SK-N-SH treated with all-trans-retinoic acid at 6 μM for 48 hours (cell line): ENCODE data around the gene FAM53A.

Experiments used
- ATAC-seq: fragments of 200-7000 bp; cut with Tn5 transposase; 3 replicates; pipeline ENCODE4 v1.9.1; 2020; ENCODE audit warnings: mild to moderate bottlenecking, moderate library complexity
- ARNTL ChIP-seq: fragments of 450-650 bp; formaldehyde crosslinking; IDR thresholded peaks from 2 replicates; pipeline ENCODE4 v1.5.0; 2020; ENCODE audit warnings: low read depth, mild to moderate bottlenecking, moderate library complexity, borderline replicate concordance
- BACH2 ChIP-seq: fragments of 250-450 bp; sonication (Bioruptor Pico); IDR thresholded peaks from 2 replicates; pipeline ENCODE4 v1.9.0; 2021; ENCODE audit warnings: mild to moderate bottlenecking, borderline replicate concordance
- CSDC2 ChIP-seq: fragments of 250-450 bp; sonication (Bioruptor Pico); IDR thresholded peaks from 2 replicates; pipeline ENCODE4 v1.5.0; 2020; ENCODE audit warnings: mild to moderate bottlenecking, moderate library complexity
- ESRRG ChIP-seq: fragments of 250-450 bp; sonication (Bioruptor Pico); IDR thresholded peaks from 2 replicates; pipeline ENCODE4 v1.6.1; 2021; ENCODE audit warnings: mild to moderate bottlenecking
- GLIS3 ChIP-seq: fragments of 250-450 bp; sonication (Bioruptor Pico); IDR thresholded peaks from 2 replicates; pipeline ENCODE4 v1.5.0; 2020; ENCODE audit warnings: mild to moderate bottlenecking, moderate library complexity
- ISL1 ChIP-seq: fragments of 250-450 bp; sonication (Bioruptor Pico); IDR thresholded peaks from 2 replicates; pipeline ENCODE4 v2.1.2; 2022; ENCODE audit warnings: mild to moderate bottlenecking, moderate library complexity
- OSR1 ChIP-seq: fragments of 250-450 bp; sonication (Bioruptor Pico); IDR thresholded peaks from 2 replicates; pipeline ENCODE4 v1.8.0; 2022; ENCODE audit warnings: moderate library complexity, mild to moderate bottlenecking, inconsistent platforms
- RARB ChIP-seq: fragments of 250-450 bp; sonication (Bioruptor Pico); IDR thresholded peaks from 2 replicates; pipeline ENCODE4 v1.8.0; 2021; ENCODE audit warnings: mild to moderate bottlenecking, moderate library complexity
- SNAI2 ChIP-seq: fragments of 250-450 bp; sonication (Bioruptor Pico); IDR thresholded peaks from 2 replicates; pipeline ENCODE4 v1.5.0; 2020; ENCODE audit warnings: mild to moderate bottlenecking, moderate library complexity
- TCF4 ChIP-seq: fragments of 250-450 bp; sonication (Bioruptor Pico); IDR thresholded peaks from 2 replicates; pipeline ENCODE4 v1.8.0; 2021; ENCODE audit warnings: mild to moderate bottlenecking, moderate library complexity, borderline replicate concordance
- TOX ChIP-seq: fragments of 250-450 bp; sonication (Bioruptor Pico); IDR thresholded peaks from 2 replicates; pipeline ENCODE4 v1.8.0; 2021; ENCODE audit warnings: mild to moderate bottlenecking, moderate library complexity, borderline replicate concordance
- ZC3H10 ChIP-seq: fragments of 250-450 bp; sonication (Bioruptor Pico); IDR thresholded peaks from 2 replicates; pipeline ENCODE4 v1.5.1; 2021; ENCODE audit warnings: mild to moderate bottlenecking, moderate library complexity
- ZFP3 ChIP-seq: fragments of 250-450 bp; sonication (Bioruptor Pico); IDR thresholded peaks from 2 replicates; pipeline ENCODE4 v1.5.0; 2020; ENCODE audit warnings: mild to moderate bottlenecking, moderate library complexity
- ZFP30 ChIP-seq: fragments of 450-650 bp; formaldehyde crosslinking; IDR thresholded peaks from 2 replicates; pipeline ENCODE4 v1.5.0; 2022; ENCODE audit warnings: mild to moderate bottlenecking, moderate library complexity
- ZNF70 ChIP-seq: fragments of 450-650 bp; formaldehyde crosslinking; IDR thresholded peaks from 2 replicates; pipeline ENCODE4 v1.5.0; 2020; ENCODE audit warnings: mild to moderate bottlenecking, moderate library complexity
- ZNF8 ChIP-seq: fragments of 450-650 bp; formaldehyde crosslinking; IDR thresholded peaks from 2 replicates; pipeline ENCODE4 v1.5.0; 2020; ENCODE audit warnings: mild to moderate bottlenecking, moderate library complexity
- TF ChIP-seq, protein P1 (sequence below): fragments of 250-450 bp; sonication (Bioruptor Pico); IDR thresholded peaks from 2 replicates; pipeline ENCODE4 v1.5.1; 2021; ENCODE audit warnings: mild to moderate bottlenecking, moderate library complexity
- TF ChIP-seq, protein P2 (sequence below): fragments of 250-450 bp; sonication (Bioruptor Pico); IDR thresholded peaks from 2 replicates; pipeline ENCODE4 v1.8.0; 2021; ENCODE audit warnings: low read depth, mild to moderate bottlenecking, moderate library complexity, borderline replicate concordance
- TF ChIP-seq, protein P3 (sequence below): fragments of 250-450 bp; sonication (Bioruptor Pico); IDR thresholded peaks from 2 replicates; pipeline ENCODE4 v1.5.1; 2020; ENCODE audit warnings: low read depth, mild to moderate bottlenecking, moderate library complexity
- TF ChIP-seq, protein P4 (sequence below): fragments of 250-450 bp; sonication (Bioruptor Pico); IDR thresholded peaks from 2 replicates; pipeline ENCODE4 v1.8.0; 2020; ENCODE audit warnings: mild to moderate bottlenecking, moderate library complexity, borderline replicate concordance
- TF ChIP-seq, protein P5 (sequence below): fragments of 250-450 bp; sonication (Bioruptor Pico); IDR thresholded peaks from 2 replicates; pipeline ENCODE4 v1.5.0; 2020; ENCODE audit warnings: mild to moderate bottlenecking, moderate library complexity

The FAM53A gene

DNA sequence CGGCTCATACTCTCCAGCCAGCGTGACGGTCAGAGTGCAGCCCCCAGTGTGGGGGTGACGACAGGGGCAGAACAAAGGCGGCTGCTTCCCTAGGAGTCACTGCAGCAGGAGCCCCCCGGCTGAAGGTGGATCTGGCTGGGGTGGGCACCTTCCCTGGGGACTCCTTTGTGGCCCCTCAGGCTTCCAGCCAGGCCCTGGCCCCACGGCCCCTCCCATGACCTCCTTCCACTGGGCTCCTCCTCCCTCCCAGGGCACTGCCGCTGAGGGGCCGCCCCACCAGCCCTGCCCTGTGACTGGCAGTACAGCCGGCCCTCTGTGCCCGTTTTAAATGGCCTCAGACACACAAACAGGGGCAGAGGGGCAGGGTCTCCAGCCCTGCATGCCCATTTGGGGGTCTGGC, 61.9 kb downstream of the FAM53A start (continued):
- TF ChIP-seq, protein P1, sequence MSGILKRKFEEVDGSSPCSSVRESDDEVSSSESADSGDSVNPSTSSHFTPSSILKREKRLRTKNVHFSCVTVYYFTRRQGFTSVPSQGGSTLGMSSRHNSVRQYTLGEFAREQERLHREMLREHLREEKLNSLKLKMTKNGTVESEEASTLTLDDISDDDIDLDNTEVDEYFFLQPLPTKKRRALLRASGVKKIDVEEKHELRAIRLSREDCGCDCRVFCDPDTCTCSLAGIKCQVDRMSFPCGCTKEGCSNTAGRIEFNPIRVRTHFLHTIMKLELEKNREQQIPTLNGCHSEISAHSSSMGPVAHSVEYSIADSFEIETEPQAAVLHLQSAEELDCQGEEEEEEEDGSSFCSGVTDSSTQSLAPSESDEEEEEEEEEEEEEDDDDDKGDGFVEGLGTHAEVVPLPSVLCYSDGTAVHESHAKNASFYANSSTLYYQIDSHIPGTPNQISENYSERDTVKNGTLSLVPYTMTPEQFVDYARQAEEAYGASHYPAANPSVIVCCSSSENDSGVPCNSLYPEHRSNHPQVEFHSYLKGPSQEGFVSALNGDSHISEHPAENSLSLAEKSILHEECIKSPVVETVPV = no peak
- TF ChIP-seq ZFP3 = no peak
- no peak for TF ChIP-seq CSDC2
- no peak for TF ChIP-seq SNAI2 (CRISPR knock-in tag)
- TF ChIP-seq ZC3H10 (CRISPR knock-in tag) = no peak

DNA sequence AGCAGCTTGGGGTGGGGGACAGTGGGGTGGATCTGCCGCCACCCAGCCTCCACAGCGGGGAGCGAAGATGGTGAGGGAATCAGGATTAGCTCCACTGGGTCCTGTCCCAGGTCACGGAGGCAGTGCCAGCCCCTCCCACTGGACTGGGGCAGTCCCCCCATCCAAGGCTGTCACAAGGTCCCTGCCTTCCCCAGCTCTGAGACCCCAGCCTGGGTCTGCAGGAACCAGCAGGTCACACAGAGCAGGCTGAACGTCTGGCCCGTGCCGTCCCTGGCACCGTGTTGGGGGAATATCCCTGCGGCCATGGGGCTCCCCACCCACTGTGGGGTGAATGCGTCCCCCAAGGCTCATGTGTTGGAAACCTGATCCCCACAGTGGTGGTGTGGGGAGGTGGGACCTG, 62.6 kb downstream of the FAM53A start:
- ATAC-seq = no peak
- TF ChIP-seq TOX (no peak), ARNTL (CRISPR knock-in tag) (no peak), TCF4 (CRISPR knock-in tag) (no peak), OSR1 (no peak), ZNF70 (CRISPR knock-in tag) (no peak), ZFP30 (no peak), ESRRG (CRISPR knock-in tag) (no peak), ZFP3 (no peak), BACH2 (no peak), RARB (no peak), ISL1 (no peak)
- TF ChIP-seq, protein P2, sequence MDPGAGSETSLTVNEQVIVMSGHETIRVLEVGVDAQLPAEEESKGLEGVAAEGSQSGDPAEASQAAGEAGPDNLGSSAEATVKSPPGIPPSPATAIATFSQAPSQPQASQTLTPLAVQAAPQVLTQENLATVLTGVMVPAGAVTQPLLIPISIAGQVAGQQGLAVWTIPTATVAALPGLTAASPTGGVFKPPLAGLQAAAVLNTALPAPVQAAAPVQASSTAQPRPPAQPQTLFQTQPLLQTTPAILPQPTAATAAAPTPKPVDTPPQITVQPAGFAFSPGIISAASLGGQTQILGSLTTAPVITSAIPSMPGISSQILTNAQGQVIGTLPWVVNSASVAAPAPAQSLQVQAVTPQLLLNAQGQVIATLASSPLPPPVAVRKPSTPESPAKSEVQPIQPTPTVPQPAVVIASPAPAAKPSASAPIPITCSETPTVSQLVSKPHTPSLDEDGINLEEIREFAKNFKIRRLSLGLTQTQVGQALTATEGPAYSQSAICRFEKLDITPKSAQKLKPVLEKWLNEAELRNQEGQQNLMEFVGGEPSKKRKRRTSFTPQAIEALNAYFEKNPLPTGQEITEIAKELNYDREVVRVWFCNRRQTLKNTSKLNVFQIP (CRISPR knock-in tag) = no peak
- TF ChIP-seq, protein P3, sequence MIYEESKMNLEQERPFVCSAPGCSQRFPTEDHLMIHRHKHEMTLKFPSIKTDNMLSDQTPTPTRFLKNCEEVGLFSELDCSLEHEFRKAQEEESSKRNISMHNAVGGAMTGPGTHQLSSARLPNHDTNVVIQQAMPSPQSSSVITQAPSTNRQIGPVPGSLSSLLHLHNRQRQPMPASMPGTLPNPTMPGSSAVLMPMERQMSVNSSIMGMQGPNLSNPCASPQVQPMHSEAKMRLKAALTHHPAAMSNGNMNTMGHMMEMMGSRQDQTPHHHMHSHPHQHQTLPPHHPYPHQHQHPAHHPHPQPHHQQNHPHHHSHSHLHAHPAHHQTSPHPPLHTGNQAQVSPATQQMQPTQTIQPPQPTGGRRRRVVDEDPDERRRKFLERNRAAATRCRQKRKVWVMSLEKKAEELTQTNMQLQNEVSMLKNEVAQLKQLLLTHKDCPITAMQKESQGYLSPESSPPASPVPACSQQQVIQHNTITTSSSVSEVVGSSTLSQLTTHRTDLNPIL (CRISPR knock-in tag) = no peak
- TF ChIP-seq, protein P4, sequence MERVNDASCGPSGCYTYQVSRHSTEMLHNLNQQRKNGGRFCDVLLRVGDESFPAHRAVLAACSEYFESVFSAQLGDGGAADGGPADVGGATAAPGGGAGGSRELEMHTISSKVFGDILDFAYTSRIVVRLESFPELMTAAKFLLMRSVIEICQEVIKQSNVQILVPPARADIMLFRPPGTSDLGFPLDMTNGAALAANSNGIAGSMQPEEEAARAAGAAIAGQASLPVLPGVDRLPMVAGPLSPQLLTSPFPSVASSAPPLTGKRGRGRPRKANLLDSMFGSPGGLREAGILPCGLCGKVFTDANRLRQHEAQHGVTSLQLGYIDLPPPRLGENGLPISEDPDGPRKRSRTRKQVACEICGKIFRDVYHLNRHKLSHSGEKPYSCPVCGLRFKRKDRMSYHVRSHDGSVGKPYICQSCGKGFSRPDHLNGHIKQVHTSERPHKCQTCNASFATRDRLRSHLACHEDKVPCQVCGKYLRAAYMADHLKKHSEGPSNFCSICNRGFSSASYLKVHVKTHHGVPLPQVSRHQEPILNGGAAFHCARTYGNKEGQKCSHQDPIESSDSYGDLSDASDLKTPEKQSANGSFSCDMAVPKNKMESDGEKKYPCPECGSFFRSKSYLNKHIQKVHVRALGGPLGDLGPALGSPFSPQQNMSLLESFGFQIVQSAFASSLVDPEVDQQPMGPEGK (CRISPR knock-in tag) = no peak
- TF ChIP-seq, all 23 proteins: peak for 0

DNA sequence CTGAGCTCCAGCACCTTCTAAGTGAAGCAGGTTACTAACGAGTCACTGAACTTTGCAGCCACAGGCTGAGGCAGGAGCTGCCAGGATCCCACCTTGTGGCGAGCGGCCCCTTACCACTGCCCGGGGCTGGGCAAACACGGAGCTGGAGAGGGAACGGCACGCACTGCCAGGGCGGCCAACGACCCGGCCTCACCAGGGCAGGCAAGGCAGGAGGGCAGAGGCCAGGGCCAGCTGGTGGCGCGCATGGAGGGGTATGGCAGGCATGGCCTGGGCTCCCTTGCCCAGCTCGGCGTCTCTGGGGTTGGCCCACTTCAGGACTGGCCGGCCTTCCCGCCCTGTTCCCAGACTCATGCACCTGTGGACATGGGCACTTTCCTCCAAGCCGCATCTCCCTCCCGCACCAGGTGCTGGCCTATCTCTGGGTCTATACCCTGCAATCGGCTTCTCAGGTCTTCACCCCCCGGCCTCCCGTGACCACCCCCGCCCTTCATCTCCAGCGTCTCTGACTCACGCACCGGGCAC, 64.9 kb downstream of the FAM53A start:
- no peak for TF ChIP-seq GLIS3
- TF ChIP-seq ZNF8 (CRISPR knock-in tag) = no peak
- no peak for TF ChIP-seq CSDC2
- no peak for TF ChIP-seq ZFP3
- TF ChIP-seq ISL1 = no peak
- no peak for TF ChIP-seq ZC3H10 (CRISPR knock-in tag)
- TF ChIP-seq SNAI2 (CRISPR knock-in tag) = no peak
- TF ChIP-seq, protein P5, sequence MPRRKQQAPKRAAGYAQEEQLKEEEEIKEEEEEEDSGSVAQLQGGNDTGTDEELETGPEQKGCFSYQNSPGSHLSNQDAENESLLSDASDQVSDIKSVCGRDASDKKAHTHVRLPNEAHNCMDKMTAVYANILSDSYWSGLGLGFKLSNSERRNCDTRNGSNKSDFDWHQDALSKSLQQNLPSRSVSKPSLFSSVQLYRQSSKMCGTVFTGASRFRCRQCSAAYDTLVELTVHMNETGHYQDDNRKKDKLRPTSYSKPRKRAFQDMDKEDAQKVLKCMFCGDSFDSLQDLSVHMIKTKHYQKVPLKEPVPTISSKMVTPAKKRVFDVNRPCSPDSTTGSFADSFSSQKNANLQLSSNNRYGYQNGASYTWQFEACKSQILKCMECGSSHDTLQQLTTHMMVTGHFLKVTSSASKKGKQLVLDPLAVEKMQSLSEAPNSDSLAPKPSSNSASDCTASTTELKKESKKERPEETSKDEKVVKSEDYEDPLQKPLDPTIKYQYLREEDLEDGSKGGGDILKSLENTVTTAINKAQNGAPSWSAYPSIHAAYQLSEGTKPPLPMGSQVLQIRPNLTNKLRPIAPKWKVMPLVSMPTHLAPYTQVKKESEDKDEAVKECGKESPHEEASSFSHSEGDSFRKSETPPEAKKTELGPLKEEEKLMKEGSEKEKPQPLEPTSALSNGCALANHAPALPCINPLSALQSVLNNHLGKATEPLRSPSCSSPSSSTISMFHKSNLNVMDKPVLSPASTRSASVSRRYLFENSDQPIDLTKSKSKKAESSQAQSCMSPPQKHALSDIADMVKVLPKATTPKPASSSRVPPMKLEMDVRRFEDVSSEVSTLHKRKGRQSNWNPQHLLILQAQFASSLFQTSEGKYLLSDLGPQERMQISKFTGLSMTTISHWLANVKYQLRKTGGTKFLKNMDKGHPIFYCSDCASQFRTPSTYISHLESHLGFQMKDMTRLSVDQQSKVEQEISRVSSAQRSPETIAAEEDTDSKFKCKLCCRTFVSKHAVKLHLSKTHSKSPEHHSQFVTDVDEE = no peak
- no peak for TF ChIP-seq ESRRG (CRISPR knock-in tag)
- TF ChIP-seq ZNF70 (CRISPR knock-in tag) = no peak
- no peak for TF ChIP-seq OSR1
- no peak for TF ChIP-seq TOX
- no peak for TF ChIP-seq ARNTL (CRISPR knock-in tag)
- TF ChIP-seq, protein P4 (CRISPR knock-in tag) = no peak
- TF ChIP-seq ZFP30 = no peak
- TF ChIP-seq, protein P2 (CRISPR knock-in tag) = no peak
- ATAC-seq = no peak
